ENCODE results near the gene IL36A. TPM values are rescaled to one million over a fixed set of nuclear protein-coding genes. Genes with fewer than 3 reads are reported as not detected.

Gene IL36A
- total RNA-seq, 1 donor from 2014 or later, result not detected

GRCh38 chr2:112989611-112990010 lies 15.6 kb upstream of the IL36A start:
- TF ChIP-seq, protein P1, sequence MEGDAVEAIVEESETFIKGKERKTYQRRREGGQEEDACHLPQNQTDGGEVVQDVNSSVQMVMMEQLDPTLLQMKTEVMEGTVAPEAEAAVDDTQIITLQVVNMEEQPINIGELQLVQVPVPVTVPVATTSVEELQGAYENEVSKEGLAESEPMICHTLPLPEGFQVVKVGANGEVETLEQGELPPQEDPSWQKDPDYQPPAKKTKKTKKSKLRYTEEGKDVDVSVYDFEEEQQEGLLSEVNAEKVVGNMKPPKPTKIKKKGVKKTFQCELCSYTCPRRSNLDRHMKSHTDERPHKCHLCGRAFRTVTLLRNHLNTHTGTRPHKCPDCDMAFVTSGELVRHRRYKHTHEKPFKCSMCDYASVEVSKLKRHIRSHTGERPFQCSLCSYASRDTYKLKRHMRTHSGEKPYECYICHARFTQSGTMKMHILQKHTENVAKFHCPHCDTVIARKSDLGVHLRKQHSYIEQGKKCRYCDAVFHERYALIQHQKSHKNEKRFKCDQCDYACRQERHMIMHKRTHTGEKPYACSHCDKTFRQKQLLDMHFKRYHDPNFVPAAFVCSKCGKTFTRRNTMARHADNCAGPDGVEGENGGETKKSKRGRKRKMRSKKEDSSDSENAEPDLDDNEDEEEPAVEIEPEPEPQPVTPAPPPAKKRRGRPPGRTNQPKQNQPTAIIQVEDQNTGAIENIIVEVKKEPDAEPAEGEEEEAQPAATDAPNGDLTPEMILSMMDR (conservative IDR thresholded peaks at IDR 0.05; ENCODE audit: low read depth, low read length), result no peak
- DNase-seq (ENCODE audit: low read depth), result no peak
- H3K4me3 ChIP-seq (ENCODE audit: low read depth, low read length), result no peak overlapping the region

GRCh38 chr2:112993831-112994230 lies 11.4 kb upstream of the IL36A start:
- TF ChIP-seq, protein P1 (conservative IDR thresholded peaks at IDR 0.05; ENCODE audit: low read depth, low read length), result no peak
- DNase-seq (ENCODE audit: low read depth), result no peak

DNA sequence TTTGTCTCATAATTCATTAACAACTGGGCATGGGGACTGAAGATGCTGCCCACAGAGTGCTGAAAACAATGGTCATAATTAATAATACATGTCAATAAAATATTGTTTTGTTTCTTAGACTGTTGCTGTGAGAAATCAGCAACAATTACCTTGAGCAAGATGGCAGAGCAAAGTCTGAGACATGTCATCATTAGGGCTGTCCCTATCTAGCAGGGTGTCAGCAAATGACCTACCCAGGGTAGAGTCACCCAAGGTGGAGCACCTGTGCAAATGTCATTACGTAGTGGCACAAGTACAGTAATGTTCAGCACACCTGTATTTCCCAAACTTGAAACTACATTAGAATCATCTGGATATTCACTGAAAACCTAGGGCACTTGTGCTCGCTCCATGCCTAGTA lies 10.6 kb upstream of the IL36A start:
- H3K4me3 ChIP-seq (ENCODE audit: low read depth, low read length), result no peak overlapping the region
- TF ChIP-seq, protein P1 (conservative IDR thresholded peaks at IDR 0.05; ENCODE audit: low read depth, low read length), result no peak
- no peak for DNase-seq (ENCODE audit: low read depth)

More at GRCh38 chr2:112993831-112994230, 11.4 kb upstream of the IL36A start:
- no peak overlapping the region for H3K4me3 ChIP-seq (ENCODE audit: low read depth, low read length)

GRCh38 chr2:112995346-112995920 lies 9.8 kb upstream of the IL36A start:
- TF ChIP-seq, protein P1 (conservative IDR thresholded peaks at IDR 0.05; ENCODE audit: low read depth, low read length), result no peak
- H3K4me3 ChIP-seq (ENCODE audit: low read depth, low read length), result no peak overlapping the region
- DNase-seq (ENCODE audit: low read depth), result no peak

DNA sequence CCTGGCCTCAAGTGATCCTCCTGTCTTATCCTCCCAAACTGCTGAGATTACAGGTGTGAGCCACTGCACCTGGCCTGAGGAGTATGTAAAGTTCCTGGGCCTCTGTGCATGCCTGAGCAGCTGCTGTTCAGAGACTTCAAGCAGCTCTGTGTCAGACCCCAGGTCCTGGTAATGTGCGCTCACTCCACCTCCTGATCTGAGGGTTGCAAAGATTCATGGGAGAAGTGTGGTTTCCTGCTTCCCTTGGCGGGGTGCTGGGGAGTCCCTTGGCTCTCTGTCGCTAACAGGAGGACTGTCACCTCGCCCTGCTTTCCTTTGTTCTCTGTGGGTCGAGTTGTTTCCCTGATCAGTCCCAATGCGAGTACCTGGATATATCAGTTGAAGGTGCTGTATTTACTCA lies 8.6 kb upstream of the IL36A start:
- DNase-seq (ENCODE audit: low read depth), result no peak
- no peak overlapping the region for H3K4me3 ChIP-seq (ENCODE audit: low read depth, low read length)
- TF ChIP-seq, protein P1 (conservative IDR thresholded peaks at IDR 0.05; ENCODE audit: low read depth, low read length), result no peak

DNA sequence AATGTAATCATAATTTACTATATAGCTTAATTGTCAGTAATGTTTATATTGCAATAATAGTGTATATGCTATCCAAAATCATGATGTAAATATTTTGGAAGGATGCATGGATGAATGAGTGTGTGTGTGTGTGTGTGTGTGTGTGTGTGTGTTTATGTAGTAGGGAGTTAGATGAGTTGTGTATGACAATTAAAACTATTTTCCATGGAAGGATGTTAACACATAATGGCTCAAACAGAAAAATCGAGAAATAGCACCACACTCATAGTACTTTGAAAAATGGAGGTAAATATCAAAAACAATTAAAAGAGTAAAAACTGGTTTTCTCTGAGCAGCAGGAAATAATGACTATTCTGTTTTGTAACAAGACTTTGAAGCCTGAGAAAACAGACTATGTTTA lies 8.1 kb upstream of the IL36A start:
- H3K4me3 ChIP-seq (ENCODE audit: low read depth, low read length), result no peak overlapping the region
- TF ChIP-seq, protein P1 (conservative IDR thresholded peaks at IDR 0.05; ENCODE audit: low read depth, low read length), result no peak
- DNase-seq (ENCODE audit: low read depth), result no peak

DNA sequence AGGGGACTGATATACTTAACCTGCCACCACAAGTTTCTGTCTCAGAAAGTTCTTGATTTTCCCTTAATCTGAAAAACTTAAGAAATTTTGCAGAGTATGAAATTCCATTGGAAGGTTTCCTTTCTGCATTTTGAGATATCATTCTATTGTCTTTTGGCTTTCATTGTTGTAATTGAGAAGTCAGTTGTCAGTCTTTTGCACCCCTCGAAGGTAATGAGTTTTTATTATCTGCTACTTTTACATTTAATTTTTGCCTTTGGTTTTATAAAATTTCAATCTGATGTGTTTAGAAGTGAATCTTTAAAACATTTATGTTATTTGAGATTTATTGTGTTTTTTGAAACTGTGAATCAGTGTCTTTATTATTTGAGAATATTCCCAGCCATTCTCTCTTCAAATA lies 4.8 kb upstream of the IL36A start:
- no peak overlapping the region for H3K4me3 ChIP-seq (ENCODE audit: low read depth, low read length)
- DNase-seq (ENCODE audit: low read depth), result no peak
- TF ChIP-seq, protein P1 (conservative IDR thresholded peaks at IDR 0.05; ENCODE audit: low read depth, low read length), result no peak
